ENCODE results near the gene NCK2.

DNA sequence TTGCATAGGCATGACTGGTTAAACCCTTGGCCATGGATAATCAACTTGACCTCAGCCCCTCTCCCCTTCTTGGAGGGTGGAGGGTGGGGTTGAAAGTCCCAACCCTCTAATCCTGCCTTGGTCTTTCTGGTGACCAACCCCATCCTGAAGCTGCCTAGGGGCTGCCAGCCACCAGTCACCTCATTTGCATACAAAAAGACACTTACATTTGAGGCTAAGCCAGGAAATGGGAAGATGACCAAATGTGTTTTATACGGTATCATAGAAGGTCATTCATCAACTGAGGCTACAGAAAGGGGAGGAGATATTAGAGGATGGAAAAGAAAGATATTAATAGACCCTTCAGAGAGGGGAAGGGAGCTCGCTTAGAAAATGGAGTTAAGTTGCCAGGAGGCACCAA, 96.8 kb downstream of the NCK2 start:
- TF ChIP-seq CTCF (IDR thresholded peaks at IDR 0.05) (no peak), POLR2AphosphoS5 (IDR thresholded peaks at IDR 0.05; ENCODE audit: insufficient read depth in 1 of 2, low read depth in 1 of 2) (no peak), POLR2A (IDR thresholded peaks at IDR 0.05) (no peak)

All from vagina (tissue), 2 donors.